ENCODE results near the gene GJC3. TPM values are rescaled to one million over a fixed set of nuclear protein-coding genes. Genes with fewer than 3 reads are reported as not detected.

The GJC3 gene
- total RNA-seq, 6 donors from 2014 or later, result 0.24 to 3.1 (median 0.31) TPM; not detected in 3

DNA sequence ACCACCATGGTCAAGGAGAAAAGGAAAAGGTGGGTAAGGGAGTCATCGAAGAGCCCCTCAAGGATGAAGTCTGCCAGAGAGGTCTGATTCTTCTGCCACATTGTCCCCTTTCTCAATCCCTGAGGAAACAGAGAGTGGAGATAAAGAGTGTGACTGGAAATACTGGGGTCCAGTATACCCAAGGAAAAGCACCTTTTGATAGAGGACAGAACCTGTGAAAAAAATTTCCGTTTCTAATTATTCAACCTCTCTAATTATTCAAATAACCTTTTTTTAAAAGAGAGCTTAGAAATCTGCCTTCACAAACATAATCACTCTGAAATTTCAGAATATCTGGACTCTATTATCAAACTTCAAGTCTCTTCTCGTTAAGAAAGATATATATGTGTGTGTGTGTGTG, 52.5 kb downstream of the GJC3 start, which contains the start of gene OR2AE1:
OR2AE1 (minus strand) TSS at position 101 of the 400 bp plus-strand sequence; CDS start at position 101, 0 bp downstream.
- Histone ChIP-seq H3K27me3 (no peaks in the 10 kb centered on the region), H3K4me3 (no peak within 1 kb of the TSS), H3K4me1 (no peaks in the 10 kb centered on the region), H3K27ac (no peak within 1 kb of the TSS), H3K9me3 (no peaks in the 10 kb centered on the region), H3K36me3 (peaks cover 0 to 3% (median 0%) of the 10 kb centered on the region in 4 donors)
- WGBS, 2 donors, result 86 to 90% methylated on average over 3 of the region's 3 CpGs
- no peak for DNase-seq
- ATAC-seq (ENCODE audit: low FRiP score in 2 of 2), result no peak
- TF ChIP-seq, protein P1, sequence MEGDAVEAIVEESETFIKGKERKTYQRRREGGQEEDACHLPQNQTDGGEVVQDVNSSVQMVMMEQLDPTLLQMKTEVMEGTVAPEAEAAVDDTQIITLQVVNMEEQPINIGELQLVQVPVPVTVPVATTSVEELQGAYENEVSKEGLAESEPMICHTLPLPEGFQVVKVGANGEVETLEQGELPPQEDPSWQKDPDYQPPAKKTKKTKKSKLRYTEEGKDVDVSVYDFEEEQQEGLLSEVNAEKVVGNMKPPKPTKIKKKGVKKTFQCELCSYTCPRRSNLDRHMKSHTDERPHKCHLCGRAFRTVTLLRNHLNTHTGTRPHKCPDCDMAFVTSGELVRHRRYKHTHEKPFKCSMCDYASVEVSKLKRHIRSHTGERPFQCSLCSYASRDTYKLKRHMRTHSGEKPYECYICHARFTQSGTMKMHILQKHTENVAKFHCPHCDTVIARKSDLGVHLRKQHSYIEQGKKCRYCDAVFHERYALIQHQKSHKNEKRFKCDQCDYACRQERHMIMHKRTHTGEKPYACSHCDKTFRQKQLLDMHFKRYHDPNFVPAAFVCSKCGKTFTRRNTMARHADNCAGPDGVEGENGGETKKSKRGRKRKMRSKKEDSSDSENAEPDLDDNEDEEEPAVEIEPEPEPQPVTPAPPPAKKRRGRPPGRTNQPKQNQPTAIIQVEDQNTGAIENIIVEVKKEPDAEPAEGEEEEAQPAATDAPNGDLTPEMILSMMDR (IDR thresholded peaks at IDR 0.05), result no peak
- no peak for TF ChIP-seq POLR2AphosphoS5 (IDR thresholded peaks at IDR 0.05)
- no peak for TF ChIP-seq EP300 (IDR thresholded peaks at IDR 0.05)
- TF ChIP-seq POLR2A (IDR thresholded peaks at IDR 0.05), result no peak

DNA sequence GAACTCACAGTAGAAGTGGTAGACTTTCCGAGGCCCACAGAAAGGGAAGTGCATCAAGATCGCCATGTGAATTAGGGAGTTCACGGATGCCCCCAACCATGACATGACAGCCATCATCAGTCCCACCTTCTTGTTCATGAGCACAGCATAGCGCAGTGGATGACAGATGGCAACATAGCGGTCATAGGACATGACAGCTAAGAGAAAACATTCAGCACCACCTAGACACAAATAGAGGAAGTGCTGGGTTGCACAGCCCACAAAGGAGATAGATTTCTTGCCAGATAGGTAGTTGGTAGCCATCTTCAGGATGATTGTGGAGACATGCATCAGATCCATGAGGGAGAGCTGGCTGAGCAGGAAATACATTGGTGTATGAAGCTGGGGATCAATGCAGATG, 52.9 kb downstream of the GJC3 start:
- Histone ChIP-seq H3K27ac (no peak overlapping the region), H3K4me1 (no peaks in the 10 kb centered on the region), H3K4me3 (no peak overlapping the region), H3K27me3 (no peaks in the 10 kb centered on the region), H3K36me3 (peaks cover 0 to 3% (median 0%) of the 10 kb centered on the region in 4 donors), H3K9me3 (no peaks in the 10 kb centered on the region)
- TF ChIP-seq POLR2A (IDR thresholded peaks at IDR 0.05), result no peak
- TF ChIP-seq EP300 (IDR thresholded peaks at IDR 0.05), result no peak
- TF ChIP-seq, protein P1 (IDR thresholded peaks at IDR 0.05), result no peak
- TF ChIP-seq POLR2AphosphoS5 (IDR thresholded peaks at IDR 0.05), result no peak
- ATAC-seq (ENCODE audit: low FRiP score in 2 of 2) (no peak), DNase-seq (no peak)
- 82 to 88% methylated on average over 5 of the region's 5 CpGs for WGBS, 2 donors

Small RNA genes within 50 kb of the gene (small RNA-seq; reads per million reads assigned to genes)
- gene RF00019 (0 reads per million in 4 donors), gene RF00561 (0 reads per million in 4 donors)

Other genes starting within 250 kb of the GJC3 start
- 10 to 100 TPM in 5 of 6 donors, 1 to 10 TPM in 1; 8.0 to 25.2 (median 14.2) TPM for gene CYP3A5, start 249.6 kb downstream of the GJC3 start, total RNA-seq
- 1 to 10 TPM in 4 of 6 donors, under 1 TPM in 1, not detected in 1; 0.69 to 1.7 (median 1.1) TPM for gene CYP3A7, start 194.4 kb downstream of the GJC3 start, total RNA-seq
- 1 to 10 TPM in 1 of 6 donors, under 1 TPM in 2, not detected in 3; 0.34 to 1.5 (median 0.46) TPM for gene CYP3A4, start 145.4 kb downstream of the GJC3 start, total RNA-seq
- not detected for gene CYP3A43, start 101.6 kb downstream of the GJC3 start, total RNA-seq
- under 1 TPM in 2 of 6 donors, not detected in 4; 0.59 to 0.67 TPM for gene OR2AE1, start 52.6 kb downstream of the GJC3 start, total RNA-seq
- gene TRIM4, start 10.1 kb downstream of the GJC3 start, total RNA-seq, result 100 to 1,000 TPM in 1 of 6 donors, 10 to 100 TPM in 5; 31.2 to 107 (median 42.1) TPM
- gene AZGP1, start 46.4 kb upstream of the GJC3 start, total RNA-seq, result 10 to 100 TPM in 5 of 6 donors, 1 to 10 TPM in 1; 2.3 to 35.6 (median 28.8) TPM
- gene ZKSCAN1, start 86.0 kb upstream of the GJC3 start, total RNA-seq, result 10 to 100 TPM; 19.3 to 50.4 (median 36.9) TPM
- gene ZSCAN21, start 120.2 kb upstream of the GJC3 start, total RNA-seq, result 10 to 100 TPM in 4 of 6 donors, 1 to 10 TPM in 2; 8.6 to 17.8 (median 10.8) TPM
- 10 to 100 TPM; 18.4 to 50.3 (median 22.8) TPM for gene ZNF3, start 152.1 kb upstream of the GJC3 start, total RNA-seq
- gene COPS6, start 159.3 kb upstream of the GJC3 start, total RNA-seq, result 100 to 1,000 TPM in 1 of 6 donors, 10 to 100 TPM in 5; 23.4 to 217 (median 53.9) TPM
- 10 to 100 TPM; 29.3 to 78.6 (median 44.1) TPM for gene MCM7, start 171.8 kb upstream of the GJC3 start, total RNA-seq
- gene AP4M1, start 172.0 kb upstream of the GJC3 start, total RNA-seq, result 100 to 1,000 TPM in 1 of 6 donors, 10 to 100 TPM in 5; 17.3 to 142 (median 19.4) TPM
- gene TAF6, start 189.7 kb upstream of the GJC3 start, total RNA-seq, result 10 to 100 TPM; 33.4 to 76.5 (median 53.0) TPM
- 10 to 100 TPM in 2 of 6 donors, 1 to 10 TPM in 4; 2.9 to 14.6 (median 6.5) TPM for gene CNPY4, start 190.0 kb upstream of the GJC3 start, total RNA-seq
- 10 to 100 TPM in 1 of 6 donors, 1 to 10 TPM in 5; 1.0 to 11.4 (median 3.3) TPM for gene MBLAC1, start 197.3 kb upstream of the GJC3 start, total RNA-seq
- 100 to 1,000 TPM; 111 to 223 (median 148) TPM for gene LAMTOR4, start 219.3 kb upstream of the GJC3 start, total RNA-seq
- gene TRAPPC14, start 229.1 kb upstream of the GJC3 start, total RNA-seq, result 100 to 1,000 TPM in 1 of 6 donors, 10 to 100 TPM in 5; 12.6 to 108 (median 25.3) TPM
- gene GAL3ST4, start 239.0 kb upstream of the GJC3 start, total RNA-seq, result 10 to 100 TPM in 1 of 6 donors, 1 to 10 TPM in 4, not detected in 1; 2.4 to 11.5 (median 5.2) TPM
- gene GPC2, start 247.8 kb upstream of the GJC3 start, total RNA-seq, result 10 to 100 TPM in 1 of 6 donors, 1 to 10 TPM in 2, under 1 TPM in 3; 0.20 to 25.1 (median 0.96) TPM
- 1 to 10 TPM in 5 of 6 donors, not detected in 1; 1.5 to 5.2 (median 2.8) TPM for gene STAG3, start 248.3 kb upstream of the GJC3 start, total RNA-seq